AG04450 (cell line): ENCODE data around the gene RPS6KA5. TPM values are rescaled to one million over a fixed set of nuclear protein-coding genes. Genes with fewer than 3 reads are reported as not detected.

Experiments used
- CTCF ChIA-PET: fragments of 300-600, 350-600 bp; formaldehyde crosslinking; extraction: SDS; loops from one replicate; lab custom pipeline; 2022; ENCODE audit warnings: antibody characterized with exemption, inconsistent platforms; lab: Charles Lee
- POLR2A ChIA-PET: fragments of 350-600 bp; formaldehyde crosslinking; extraction: SDS; loops from one replicate; lab custom pipeline; 2021; ENCODE audit warnings: antibody characterized with exemption, inconsistent platforms; lab: Yijun Ruan, JAX
- DNase-seq: peaks from one replicate; pipeline ENCODE4 v3.0.0-alpha.2; 2011; ENCODE audit warnings: low read depth, low spot score
- H3K27ac ChIP-seq: one replicate; pipeline ENCODE4 v1.5.1; 2012; ENCODE audit warnings: low read depth, low read length, control low read depth
- H3K27me3 ChIP-seq: one replicate; pipeline ENCODE4 v1.6.0; 2012; ENCODE audit warnings: low read length; ENCODE audit not compliant: control insufficient read depth, insufficient read depth
- H3K4me3 ChIP-seq: 2 replicates; pipeline ENCODE4 v1.5.1; 2011; ENCODE audit warnings: mild to moderate bottlenecking, low read depth, low read length, control low read depth
- H3K9me3 ChIP-seq: 2 replicates; pipeline ENCODE4 v1.5.1; 2012; ENCODE audit warnings: low read length; ENCODE audit not compliant: control insufficient read depth, insufficient read depth
- CTCF ChIP-seq: IDR thresholded peaks from 2 replicates; pipeline ENCODE4 v1.5.1; 2011; ENCODE audit warnings: low read depth, low read length, control low read depth, inconsistent platforms
- polyA plus RNA-seq: library from polyadenylated mRNA; depleted of rRNA; stranded (reverse); fragments of >200 nt; gene quantifications from 2 replicates; pipeline ENCODE4 v1.2.3, GENCODE V29; 2011; rRNA removed
- small RNA-seq: library from RNA; depleted of rRNA; stranded (forward); fragments of <200 nt; gene quantifications from one replicate; pipeline ENCODE3, GENCODE V24; 2012; ENCODE audit warnings: low read depth; ENCODE audit not compliant: insufficient read length

RPS6KA5 gene
- polyA plus RNA-seq, 1 experiment, result 1.5 TPM

DNA sequence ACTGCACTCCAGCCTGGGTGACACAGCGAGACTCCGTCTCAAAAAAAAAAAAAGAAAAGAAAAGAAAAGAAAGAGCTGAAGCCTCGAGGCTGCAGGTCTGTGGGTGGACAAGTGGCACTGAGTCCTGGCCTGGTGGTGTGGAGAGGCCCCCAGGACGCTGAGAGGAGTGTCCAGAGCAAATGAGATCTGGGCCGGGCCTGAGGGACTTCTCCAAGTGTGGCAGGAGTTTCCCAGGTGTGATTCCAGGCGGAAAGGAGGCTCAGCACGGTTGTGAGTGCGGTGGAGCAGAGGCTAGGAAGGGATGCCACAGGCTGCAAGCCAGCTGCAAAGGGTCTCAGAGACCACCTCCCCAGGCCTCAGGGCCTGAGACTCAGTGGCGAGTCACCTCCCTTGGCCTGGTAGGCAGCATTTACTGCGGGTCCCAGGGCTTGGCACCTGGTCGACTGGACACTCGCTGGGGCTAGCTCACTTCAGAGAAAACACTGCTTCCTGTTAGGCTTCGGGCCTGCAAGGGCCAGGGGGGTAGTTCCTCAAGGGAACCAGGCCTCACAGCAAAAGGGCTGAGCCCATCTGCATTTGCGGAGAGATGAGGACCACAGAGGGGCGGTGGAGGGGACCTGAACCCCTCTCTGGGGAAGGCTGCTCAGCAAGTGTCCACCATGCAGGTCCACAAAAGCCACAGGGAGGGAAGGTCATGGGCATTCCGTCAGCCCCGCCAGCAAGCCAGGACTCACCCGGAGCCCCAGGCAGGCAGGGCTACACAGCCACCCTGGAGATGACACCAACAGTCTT is 256.0 kb downstream of the RPS6KA5 start:
- DNase-seq, result no peak
- POLR2A ChIA-PET, result no interaction called here
- TF ChIP-seq CTCF, result no peak
- no peaks in the 10 kb centered on the region; the same call in 1 of the 2 replicates for H3K9me3 ChIP-seq
- H3K4me3 ChIP-seq, result no peak overlapping the region
- no peaks in the 10 kb centered on the region for H3K27me3 ChIP-seq
- CTCF ChIA-PET, result interaction anchor here (0.6 to 1.1 kb wide), 3 partner anchors 11 to 112 kb away, joined by 3 to 4 read pairs (median 3); no protein-coding TSS in a partner anchor
- H3K27ac ChIP-seq, result no peak overlapping the region

DNA sequence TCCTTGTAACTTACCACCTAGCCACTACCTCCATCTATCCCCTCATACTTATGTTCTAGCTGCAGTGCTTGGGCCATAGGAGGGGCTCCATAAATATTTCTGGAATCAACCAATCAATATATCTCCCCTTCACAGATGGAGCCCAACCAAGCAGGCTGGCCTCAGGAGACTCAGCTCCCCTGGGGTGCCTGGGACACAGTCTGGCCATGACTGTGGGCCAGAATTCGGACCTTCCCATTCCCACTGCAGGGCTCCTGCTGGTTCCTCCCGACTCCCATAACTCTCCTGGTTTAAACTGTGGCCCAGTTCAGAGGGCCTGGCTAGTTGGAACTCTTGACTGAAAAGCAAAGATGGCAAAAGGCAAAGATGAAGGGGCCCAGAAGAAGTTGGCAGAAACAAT is 257.2 kb downstream of the RPS6KA5 start:
- H3K27ac ChIP-seq, result no peak overlapping the region
- H3K4me3 ChIP-seq, result no peak overlapping the region
- TF ChIP-seq CTCF, result no peak
- H3K27me3 ChIP-seq, result no peaks in the 10 kb centered on the region
- POLR2A ChIA-PET, result no interaction called here
- DNase-seq, result no peak
- CTCF ChIA-PET, result no interaction called here
- H3K9me3 ChIP-seq, result no peaks in the 10 kb centered on the region; the same call in 1 of the 2 replicates

GRCh38 chr14:90799420-90799819 is 261.0 kb downstream of the RPS6KA5 start:
- Histone ChIP-seq H3K27me3 (no peaks in the 10 kb centered on the region), H3K9me3 (no peaks in the 10 kb centered on the region; the same call in 1 of the 2 replicates), H3K27ac (no peak overlapping the region), H3K4me3 (no peak overlapping the region)
- CTCF ChIA-PET, result no interaction called here
- TF ChIP-seq CTCF, result no peak
- POLR2A ChIA-PET, result interaction anchor here (0.6 kb wide), 2 partner anchors 85 to 402 kb away, joined by 3 to 6 read pairs; no protein-coding TSS in a partner anchor
- no peak for DNase-seq

DNA sequence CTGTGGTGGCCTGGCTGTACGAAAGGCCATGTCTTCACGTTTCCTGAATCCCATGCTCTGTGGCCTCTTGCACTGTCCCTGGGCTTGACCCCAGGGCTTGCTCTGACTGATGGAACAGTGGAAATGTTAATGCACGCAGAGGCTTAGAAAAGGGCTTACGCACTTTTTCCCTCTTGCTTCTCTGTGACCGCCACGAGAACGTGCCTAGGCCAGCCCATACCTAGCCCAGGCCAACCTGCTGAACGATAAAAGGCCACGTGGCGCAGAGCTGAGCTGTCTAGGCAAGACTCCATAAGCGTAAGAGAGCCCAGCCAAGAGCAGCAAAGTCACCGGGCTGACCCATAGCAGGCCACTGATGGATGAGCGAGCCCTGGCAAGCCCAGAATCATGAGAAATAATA is 262.5 kb downstream of the RPS6KA5 start:
- DNase-seq, result no peak
- ChIA-PET POLR2A (no interaction called here), CTCF (no interaction called here)
- no peaks in the 10 kb centered on the region for H3K27me3 ChIP-seq
- no peak for TF ChIP-seq CTCF
- no peak overlapping the region for H3K4me3 ChIP-seq
- H3K27ac ChIP-seq, result no peak overlapping the region
- H3K9me3 ChIP-seq, result no peaks in the 10 kb centered on the region

Small RNA genes within 50 kb of the gene (small RNA-seq; reads per million reads assigned to genes)
- not detected for gene RNU7-30P

Other genes with a start within 250 kb of the RPS6KA5 start
- 36.0 and 37.7 TPM in 2 replicates for gene TTC7B, start 244.2 kb downstream of the RPS6KA5 start, polyA plus RNA-seq
- gene DGLUCY, start 53.4 kb upstream of the RPS6KA5 start, polyA plus RNA-seq, result 22.1 and 24.1 TPM in 2 replicates
- 0.83 and 1.4 TPM in 2 replicates for gene GPR68, start 184.1 kb upstream of the RPS6KA5 start, polyA plus RNA-seq